Mesendoderm (in vitro differentiated cells): ENCODE results near the gene TMTC1.
"Not testable (repeated sequence)": the region's sequence is repeated elsewhere in the genome, so short reads cannot be mapped to it uniquely, and the experiment has no call there.

Experiments used
- DNase-seq: peaks from one replicate; pipeline ENCODE4 v3.0.0; 2013
- H2AK5ac ChIP-seq: 2 replicates; pipeline ENCODE4 v1.6.1; 2013; ENCODE audit warnings: low read length, inconsistent platforms
- H2BK120ac ChIP-seq: 2 replicates; pipeline ENCODE4 v1.6.1; 2013; ENCODE audit warnings: low read depth, mild to moderate bottlenecking, low read length, moderate library complexity, mixed read lengths
- H2BK15ac ChIP-seq: replicated peaks from 2 replicates; pipeline ENCODE4 v1.6.1; 2013; ENCODE audit warnings: low read depth, mild to moderate bottlenecking, moderate library complexity
- H2BK5ac ChIP-seq: 2 replicates; pipeline ENCODE4 v1.6.1; 2013; ENCODE audit warnings: low read length, inconsistent platforms
- H3K18ac ChIP-seq: 2 replicates; pipeline ENCODE4 v1.6.1; 2013; ENCODE audit warnings: mild to moderate bottlenecking, low read length, mixed read lengths
- H3K23ac ChIP-seq: one replicate; pipeline ENCODE4 v1.6.1; 2013; ENCODE audit warnings: low read length
- H3K27ac ChIP-seq: 2 replicates; pipeline ENCODE4 v1.5.1; 2013; ENCODE audit warnings: low read depth, mild to moderate bottlenecking, inconsistent platforms, low read length, moderate library complexity
- H3K27me3 ChIP-seq: 2 replicates; pipeline ENCODE4 v1.6.1; 2013; ENCODE audit warnings: low read length, control low read depth, mild to moderate bottlenecking, inconsistent platforms; ENCODE audit not compliant: insufficient read depth, poor library complexity
- H3K36me3 ChIP-seq: 2 replicates; pipeline ENCODE4 v1.6.1; 2013; ENCODE audit warnings: low read length, inconsistent platforms; ENCODE audit not compliant: control insufficient read depth, insufficient read depth
- H3K4ac ChIP-seq: one replicate; pipeline ENCODE4 v1.6.1; 2013; ENCODE audit warnings: low read depth, mild to moderate bottlenecking, low read length, moderate library complexity
- H3K4me1 ChIP-seq: 2 replicates; pipeline ENCODE4 v1.6.1; 2013; ENCODE audit warnings: low read depth, low read length, inconsistent platforms; ENCODE audit not compliant: control insufficient read depth
- H3K4me2 ChIP-seq: 2 replicates; pipeline ENCODE4 v1.6.1; 2013; ENCODE audit warnings: low read length
- H3K4me3 ChIP-seq: 2 replicates; pipeline ENCODE4 v1.5.1; 2013; ENCODE audit warnings: mild to moderate bottlenecking, low read length
- H3K56ac ChIP-seq: one replicate; pipeline ENCODE4 v1.6.1; 2013; ENCODE audit warnings: low read length
- H3K79me1 ChIP-seq: 2 replicates; pipeline ENCODE4 v1.6.1; 2013; ENCODE audit warnings: low read length, inconsistent platforms
- H3K79me2 ChIP-seq: 2 replicates; pipeline ENCODE4 v1.6.1; 2013; ENCODE audit warnings: mild to moderate bottlenecking, low read length; ENCODE audit not compliant: control insufficient read depth, insufficient read depth
- H3K9ac ChIP-seq: 2 replicates; pipeline ENCODE4 v1.6.1; 2013; ENCODE audit warnings: low read length, inconsistent platforms
- H4K5ac ChIP-seq: one replicate; pipeline ENCODE4 v1.6.1; 2013; ENCODE audit warnings: low read length
- H4K8ac ChIP-seq: one replicate; pipeline ENCODE4 v1.6.1; 2013; ENCODE audit warnings: low read depth, mild to moderate bottlenecking, control low read depth, low read length, moderate library complexity
- WGBS: extraction: QIAGEN DNeasy Blood & Tissue Kit; methylation state at CpG from one replicate; pipeline ENCODE4 v1.1.7; 2013; ENCODE audit warnings: low lambda C conversion rate, missing lambda C conversion rate; ENCODE audit not compliant: insufficient coverage; ENCODE audit errors: extremely low coverage; 5-methylcytosine and 5-hydroxymethylcytosine counted together

Gene TMTC1

DNA sequence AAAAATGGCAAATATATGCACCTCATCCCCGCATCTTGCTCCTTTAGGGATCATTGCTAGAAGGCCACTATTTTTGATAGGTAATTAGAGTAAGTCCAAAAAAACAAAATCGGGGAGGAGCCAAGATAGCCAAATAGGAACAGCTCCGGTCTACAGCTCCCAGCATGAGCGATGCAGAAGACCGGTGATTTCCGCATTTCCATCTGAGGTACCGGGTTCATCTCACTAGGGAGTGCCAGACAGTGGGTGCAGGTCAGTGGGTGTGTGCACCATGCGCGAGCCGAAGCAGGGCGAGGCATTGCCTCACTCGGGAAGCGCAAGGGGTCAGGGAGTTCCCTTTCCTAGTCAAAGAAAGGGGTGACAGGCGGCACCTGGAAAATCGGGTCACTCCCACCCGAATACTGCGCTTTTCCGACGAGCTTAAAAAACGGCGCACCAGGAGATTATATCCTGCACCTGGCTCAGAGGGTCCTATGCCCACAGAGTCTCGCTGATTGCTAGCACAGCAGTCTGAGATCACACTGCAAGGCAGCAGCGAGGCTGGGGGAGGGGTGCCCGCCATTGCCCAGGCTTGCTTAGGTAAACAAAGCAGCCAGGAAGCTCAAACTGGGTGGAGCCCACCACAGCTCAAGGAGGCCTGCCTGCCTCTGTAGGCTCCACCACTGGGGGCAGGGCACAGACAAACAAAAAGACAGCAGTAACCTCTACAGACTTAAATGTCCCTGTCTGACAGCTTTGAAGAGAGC is 26.0 kb upstream of the TMTC1 start:
- not testable (repeated sequence) for H3K36me3 ChIP-seq, H3K27me3 ChIP-seq, H3K4me2 ChIP-seq, DNase-seq, H4K5ac ChIP-seq, H3K79me1 ChIP-seq, H3K4ac ChIP-seq, H2AK5ac ChIP-seq, H3K56ac ChIP-seq, H3K4me1 ChIP-seq, H2BK120ac ChIP-seq, H2BK5ac ChIP-seq, H2BK15ac ChIP-seq, H3K27ac ChIP-seq, H3K18ac ChIP-seq, H3K79me2 ChIP-seq, H3K4me3 ChIP-seq, H3K23ac ChIP-seq, H4K8ac ChIP-seq, H3K9ac ChIP-seq
- no CpG with 5 or more reads among the region's 24 CpGs for WGBS

DNA sequence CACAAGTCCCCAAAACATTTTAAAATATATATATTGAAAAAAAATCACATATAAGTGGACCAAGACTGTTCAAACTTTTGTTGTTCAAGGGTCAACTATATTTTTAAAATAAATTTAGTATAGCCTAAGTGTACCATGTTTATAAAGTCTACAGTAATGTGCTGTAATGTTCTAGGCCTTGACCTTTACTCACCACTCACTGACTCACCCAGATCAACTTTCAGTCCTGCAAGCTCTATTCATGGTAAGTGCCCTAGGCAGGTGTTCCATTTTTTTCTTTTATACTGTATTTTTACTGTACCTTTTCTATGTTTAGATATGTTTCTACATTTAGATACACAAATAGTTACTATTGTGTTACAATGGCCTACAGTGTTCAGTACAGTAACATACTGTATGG is 23.4 kb upstream of the TMTC1 start:
- Histone ChIP-seq H3K36me3 (no peaks in the 10 kb centered on the region), H3K9ac (no peak overlapping the region), H2BK15ac (no peak overlapping the region), H3K27me3 (no peaks in the 10 kb centered on the region), H4K8ac (no peak overlapping the region), H3K27ac (no peak overlapping the region), H2BK5ac (no peak overlapping the region), H3K4ac (no peak overlapping the region), H2BK120ac (no peak overlapping the region), H4K5ac (no peak overlapping the region), H3K4me3 (no peak overlapping the region), H2AK5ac (no peak overlapping the region), H3K4me2 (no peak overlapping the region), H3K56ac (no peak overlapping the region), H3K23ac (no peak overlapping the region), H3K79me1 (no peaks in the 10 kb centered on the region), H3K18ac (no peak overlapping the region), H3K79me2 (no peaks in the 10 kb centered on the region), H3K4me1 (no peaks in the 10 kb centered on the region)
- DNase-seq, result no peak

DNA sequence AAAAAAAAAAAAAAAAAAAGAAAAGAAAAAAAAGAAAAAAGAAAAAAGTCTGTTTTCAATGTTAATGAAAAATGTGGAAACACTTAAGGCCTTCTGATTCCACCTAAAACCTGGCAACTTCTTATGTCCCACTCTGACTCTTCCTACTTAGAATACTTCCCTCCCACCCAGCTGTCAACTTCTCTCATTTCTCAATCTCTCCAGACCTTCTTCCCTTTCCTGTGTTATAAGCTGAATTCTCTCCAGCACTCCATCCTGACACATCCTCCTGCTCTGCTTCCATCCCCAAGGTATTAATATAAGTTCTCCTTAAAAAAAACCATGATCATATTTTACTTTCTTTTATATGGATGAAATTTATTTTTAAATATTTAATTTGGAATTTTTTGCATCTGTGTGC is 20.3 kb upstream of the TMTC1 start:
- no peak overlapping the region for H3K56ac ChIP-seq
- no peaks in the 10 kb centered on the region for H3K4me1 ChIP-seq
- H3K4ac ChIP-seq, result no peak overlapping the region
- no peak overlapping the region for H2AK5ac ChIP-seq
- no peak overlapping the region for H4K8ac ChIP-seq
- no peak overlapping the region for H3K4me3 ChIP-seq
- H2BK120ac ChIP-seq, result no peak overlapping the region
- H2BK15ac ChIP-seq, result no peak overlapping the region
- no peak overlapping the region for H3K18ac ChIP-seq
- H4K5ac ChIP-seq, result no peak overlapping the region
- no peak overlapping the region for H3K4me2 ChIP-seq
- no peak overlapping the region for H3K27ac ChIP-seq
- no peak for DNase-seq
- no peak overlapping the region for H3K23ac ChIP-seq
- no peaks in the 10 kb centered on the region for H3K79me1 ChIP-seq
- no peak overlapping the region for H3K9ac ChIP-seq
- no peaks in the 10 kb centered on the region for H3K27me3 ChIP-seq
- no peak overlapping the region for H2BK5ac ChIP-seq
- H3K79me2 ChIP-seq, result no peaks in the 10 kb centered on the region
- H3K36me3 ChIP-seq, result no peaks in the 10 kb centered on the region

DNA sequence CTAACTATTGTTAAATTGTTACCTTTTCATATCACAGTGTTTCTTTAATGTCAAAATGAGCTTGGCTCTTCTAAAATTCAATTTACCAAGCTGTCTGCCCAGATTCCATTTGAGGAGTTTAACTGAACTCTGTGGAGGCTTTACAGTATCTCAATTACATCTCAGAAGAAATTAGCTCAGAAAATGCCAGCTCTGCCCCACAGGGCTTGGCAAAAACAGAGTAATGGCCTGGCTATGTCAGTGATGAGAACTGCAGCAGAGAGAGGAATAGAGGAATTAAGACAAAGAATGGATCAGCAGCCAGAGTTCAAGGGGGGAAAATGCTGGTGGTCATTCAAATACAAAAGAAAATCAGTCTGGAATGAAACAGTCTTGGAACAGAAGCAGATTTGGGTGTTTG is 15.8 kb upstream of the TMTC1 start:
- Histone ChIP-seq H2BK120ac (no peak overlapping the region), H2BK15ac (peak overlapping the region; percentile 74), H3K36me3 (no peaks in the 10 kb centered on the region), H3K4me2 (no peak overlapping the region), H3K27ac (no peak overlapping the region), H2AK5ac (no peak overlapping the region), H2BK5ac (no peak overlapping the region), H3K9ac (no peak overlapping the region), H3K79me1 (no peaks in the 10 kb centered on the region), H4K8ac (no peak overlapping the region), H3K4me3 (no peak overlapping the region), H3K23ac (no peak overlapping the region), H3K4me1 (peaks cover 9% of the 10 kb centered on the region), H3K56ac (no peak overlapping the region), H4K5ac (no peak overlapping the region), H3K27me3 (no peaks in the 10 kb centered on the region), H3K4ac (no peak overlapping the region), H3K79me2 (no peaks in the 10 kb centered on the region), H3K18ac (no peak overlapping the region)
- DNase-seq, result no peak

DNA sequence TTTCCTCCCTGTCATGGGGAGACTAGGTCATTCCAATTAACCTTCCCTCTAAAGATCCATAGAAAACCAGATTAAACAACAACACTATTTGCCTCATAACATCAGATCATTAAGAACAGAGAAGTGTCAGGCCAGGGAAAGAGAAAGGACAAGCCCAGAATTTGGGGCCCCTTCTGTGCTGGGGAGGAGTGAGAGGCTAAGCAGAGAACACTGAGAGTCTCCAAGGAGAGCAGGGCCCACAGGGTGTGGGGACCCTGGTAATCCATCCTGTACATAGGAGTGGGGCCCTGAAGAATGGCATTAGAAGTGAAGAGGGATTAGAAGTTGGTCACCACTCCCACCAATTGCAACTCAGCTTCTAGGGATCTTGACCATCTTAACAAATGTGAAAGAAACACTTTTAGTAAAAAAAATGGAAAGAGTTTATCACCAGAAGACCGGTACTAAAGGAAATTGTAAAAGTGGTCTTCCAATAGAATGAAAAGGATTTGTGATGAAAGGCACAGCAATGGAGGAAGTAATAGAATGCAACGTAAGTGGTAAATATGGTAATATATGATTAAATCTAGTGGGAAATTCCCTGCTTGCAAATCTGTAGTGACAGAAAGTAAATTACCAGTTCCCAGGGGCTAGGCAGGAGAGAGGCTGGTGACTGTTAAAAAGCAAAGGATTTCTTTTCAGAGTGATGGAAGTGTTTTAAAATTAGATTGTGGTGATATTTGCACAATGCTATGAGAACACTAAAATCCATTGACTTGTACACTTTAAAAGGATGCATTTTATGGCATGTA is 14.0 kb upstream of the TMTC1 start:
- H2BK120ac ChIP-seq, result no peak overlapping the region
- no peak overlapping the region for H3K4me2 ChIP-seq
- no peaks in the 10 kb centered on the region for H3K79me1 ChIP-seq
- H4K5ac ChIP-seq, result no peak overlapping the region
- H3K4me3 ChIP-seq, result no peak overlapping the region
- no CpG with 5 or more reads among the region's 2 CpGs for WGBS
- H2AK5ac ChIP-seq, result no peak overlapping the region
- peak overlapping the region; percentile 25 for H3K56ac ChIP-seq
- no peak overlapping the region for H3K9ac ChIP-seq
- H3K27me3 ChIP-seq, result no peaks in the 10 kb centered on the region
- H2BK15ac ChIP-seq, result peak overlapping the region; percentile 87
- H4K8ac ChIP-seq, result no peak overlapping the region
- no peak overlapping the region for H3K23ac ChIP-seq
- no peak overlapping the region for H3K27ac ChIP-seq
- no peak overlapping the region for H3K4ac ChIP-seq
- no peak overlapping the region for H2BK5ac ChIP-seq
- H3K79me2 ChIP-seq, result no peaks in the 10 kb centered on the region
- H3K18ac ChIP-seq, result peak overlapping the region; percentile 53
- no peak for DNase-seq
- peaks cover 9% of the 10 kb centered on the region for H3K4me1 ChIP-seq
- H3K36me3 ChIP-seq, result no peaks in the 10 kb centered on the region

DNA sequence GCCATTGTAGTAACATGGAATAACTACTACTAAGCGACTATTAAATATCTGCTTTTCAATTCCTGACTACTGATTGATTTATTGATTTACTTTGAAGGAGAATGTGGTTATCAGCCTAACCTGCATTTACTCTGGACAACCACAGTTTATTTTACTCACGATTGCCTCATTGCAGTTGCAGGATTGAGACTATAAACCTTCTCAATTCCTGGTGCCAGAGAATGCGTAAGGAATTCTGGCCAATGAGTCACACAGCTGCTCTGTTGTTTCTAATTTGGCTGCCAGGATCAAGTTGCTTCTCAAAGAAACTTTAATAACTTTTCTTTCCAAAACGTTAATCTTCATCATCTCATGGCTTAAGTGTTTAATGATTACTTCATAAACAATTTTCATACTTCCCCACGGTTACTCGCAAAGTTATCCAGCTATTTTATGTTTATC is 13.1 kb upstream of the TMTC1 start:
- no peak overlapping the region for H2BK5ac ChIP-seq
- H3K27me3 ChIP-seq, result no peaks in the 10 kb centered on the region
- no peak overlapping the region for H3K27ac ChIP-seq
- H3K4me1 ChIP-seq, result peaks cover 9% of the 10 kb centered on the region
- H3K4me3 ChIP-seq, result no peak overlapping the region
- peak overlapping the region; percentile 62 for H3K56ac ChIP-seq
- H2AK5ac ChIP-seq, result no peak overlapping the region
- H4K8ac ChIP-seq, result no peak overlapping the region
- no peak overlapping the region for H3K23ac ChIP-seq
- H3K79me1 ChIP-seq, result no peaks in the 10 kb centered on the region
- DNase-seq, result peak; percentile 73
- H2BK15ac ChIP-seq, result no peak overlapping the region
- H3K36me3 ChIP-seq, result no peaks in the 10 kb centered on the region
- H3K18ac ChIP-seq, result no peak overlapping the region
- no peak overlapping the region for H2BK120ac ChIP-seq
- H3K4me2 ChIP-seq, result no peak overlapping the region
- no peak overlapping the region for H4K5ac ChIP-seq
- 100% methylated on average over 3 of the region's 6 CpGs for WGBS
- no peak overlapping the region for H3K9ac ChIP-seq
- H3K4ac ChIP-seq, result no peak overlapping the region
- H3K79me2 ChIP-seq, result no peaks in the 10 kb centered on the region
